Measurements from ENCODE around the gene AMBRA1. TPM values are rescaled to one million over a fixed set of nuclear protein-coding genes. Genes with fewer than 3 reads are reported as not detected.
A peak's percentile ranks its signal among the peaks of the same experiment; 100 is the strongest.

Gene AMBRA1
- total RNA-seq, 4 donors from 2014 or later, result 36.0 to 59.2 (median 51.9) TPM

- no peaks in the 10 kb centered on the region for H3K4me1 ChIP-seq
- intact Hi-C loops (cut with DNase I), result no loop called here
- no peak for TF ChIP-seq POLR2A (IDR thresholded peaks at IDR 0.05)
- TF ChIP-seq CTCF (IDR thresholded peaks at IDR 0.05), result no peak
- H3K36me3 ChIP-seq, result no peaks in the 10 kb centered on the region
- no peaks in the 10 kb centered on the region for H3K9me3 ChIP-seq
- WGBS, 2 donors, result 94 to 95% methylated on average over 2 of the region's 2 CpGs
- DNase-seq, result no peak
- no peaks in the 10 kb centered on the region for H3K27me3 ChIP-seq
- H3K27ac ChIP-seq, result no peak overlapping the region
- H3K4me3 ChIP-seq (replicated peaks in 1 of 3), result no peak overlapping the region
Observed at GRCh38 chr11:46458491-46458890, 135.3 kb downstream of the AMBRA1 start.

GRCh38 chr11:46457659-46458424 is 136.0 kb downstream of the AMBRA1 start:
- H3K9me3 ChIP-seq, result no peaks in the 10 kb centered on the region
- no peak for TF ChIP-seq POLR2A (IDR thresholded peaks at IDR 0.05)
- no peak for TF ChIP-seq CTCF (IDR thresholded peaks at IDR 0.05)
- no peaks in the 10 kb centered on the region for H3K36me3 ChIP-seq
- no peaks in the 10 kb centered on the region for H3K27me3 ChIP-seq
- H3K27ac ChIP-seq, result no peak overlapping the region
- H3K4me3 ChIP-seq (replicated peaks in 1 of 3), result no peak overlapping the region
- intact Hi-C loops (cut with DNase I), result no loop called here
- peak; percentile 65 to 68 for DNase-seq
- H3K4me1 ChIP-seq, result no peaks in the 10 kb centered on the region
- WGBS, 2 donors, result 57 to 59% methylated on average over 7 of the region's 7 CpGs

GRCh38 chr11:46457021-46457420 is 136.8 kb downstream of the AMBRA1 start:
- no peak for DNase-seq
- no peak overlapping the region for H3K4me3 ChIP-seq (replicated peaks in 1 of 3)
- intact Hi-C loops (cut with DNase I), result no loop called here
- no peaks in the 10 kb centered on the region for H3K9me3 ChIP-seq
- 93% methylated on average over 3 of the region's 3 CpGs for WGBS, 2 donors
- no peaks in the 10 kb centered on the region for H3K4me1 ChIP-seq
- H3K36me3 ChIP-seq, result no peaks in the 10 kb centered on the region
- H3K27ac ChIP-seq, result no peak overlapping the region
- TF ChIP-seq CTCF (IDR thresholded peaks at IDR 0.05), result no peak
- TF ChIP-seq POLR2A (IDR thresholded peaks at IDR 0.05), result no peak
- no peaks in the 10 kb centered on the region for H3K27me3 ChIP-seq

GRCh38 chr11:46456269-46457001 is 137.4 kb downstream of the AMBRA1 start:
- intact Hi-C loops (cut with DNase I), result no loop called here
- no peak for DNase-seq
- Histone ChIP-seq H3K9me3 (no peaks in the 10 kb centered on the region), H3K27me3 (no peaks in the 10 kb centered on the region), H3K4me1 (peaks cover 0 to under 1% of the 10 kb centered on the region in 2 donors), H3K36me3 (no peaks in the 10 kb centered on the region), H3K27ac (no peak overlapping the region), H3K4me3 (replicated peaks in 1 of 3) (no peak overlapping the region)
- TF ChIP-seq CTCF (IDR thresholded peaks at IDR 0.05) (no peak), POLR2A (IDR thresholded peaks at IDR 0.05) (no peak)
- WGBS, 2 donors, result 78 to 83% methylated on average over 8 of the region's 8 CpGs

GRCh38 chr11:46455834-46456233 is 138.0 kb downstream of the AMBRA1 start:
- Histone ChIP-seq H3K27me3 (no peaks in the 10 kb centered on the region), H3K4me3 (replicated peaks in 1 of 3) (no peak overlapping the region), H3K27ac (no peak overlapping the region), H3K36me3 (no peaks in the 10 kb centered on the region), H3K9me3 (no peaks in the 10 kb centered on the region), H3K4me1 (peaks cover 0 to 5% of the 10 kb centered on the region in 2 donors)
- intact Hi-C loops (cut with DNase I), result no loop called here
- WGBS, 2 donors, result 88 to 97% methylated on average over 1 of the region's 1 CpG
- no peak for DNase-seq
- no peak for TF ChIP-seq POLR2A (IDR thresholded peaks at IDR 0.05)
- TF ChIP-seq CTCF (IDR thresholded peaks at IDR 0.05), result no peak
